AG09319 (cell line): ENCODE measurements around the gene DCP2.

Source experiments
- DNase-seq: peaks from one replicate; pipeline ENCODE4 v3.0.0-alpha.2; 2010; ENCODE audit warnings: low read depth; ENCODE audit errors: extremely low read depth
- CTCF ChIP-seq: IDR thresholded peaks from 2 replicates; pipeline ENCODE4 v1.5.1; 2011; ENCODE audit warnings: low read depth, mild to moderate bottlenecking, inconsistent platforms, low read length, moderate library complexity

The DCP2 gene

GRCh38 chr5:113000466-113000865, 23.9 kb downstream of the DCP2 start:
- no peak for DNase-seq
- TF ChIP-seq CTCF: no peak

- no peak for TF ChIP-seq CTCF
- DNase-seq: no peak
Observed at GRCh38 chr5:113002423-113002822, 25.8 kb downstream of the DCP2 start.

GRCh38 chr5:113003763-113004162, 27.2 kb downstream of the DCP2 start:
- no peak for TF ChIP-seq CTCF
- DNase-seq: no peak

GRCh38 chr5:113005454-113005853, 28.9 kb downstream of the DCP2 start:
- TF ChIP-seq CTCF: no peak
- DNase-seq: no peak

- TF ChIP-seq CTCF: no peak
- DNase-seq: no peak
Observed at GRCh38 chr5:113017881-113018635, 41.5 kb downstream of the DCP2 start.

- no peak for DNase-seq
- no peak for TF ChIP-seq CTCF
Observed at GRCh38 chr5:113020461-113021273, 44.1 kb downstream of the DCP2 start.

- DNase-seq: no peak
- no peak for TF ChIP-seq CTCF
Observed at GRCh38 chr5:113022661-113023060, 46.1 kb downstream of the DCP2 start.
